ENCODE data around the gene NTRK3. TPM values are rescaled to one million over a fixed set of nuclear protein-coding genes. Genes with fewer than 3 reads are reported as not detected.

NTRK3 gene
- total and polyA plus RNA-seq, 2 of the 8 experiments (the other 6 are each of a cell fraction or from before 2014, with no cell fraction given): 4.5 to 6.8 TPM

- H3K4ac ChIP-seq (replicated peaks; ENCODE audit: insufficient read length, low read depth, low read length): no peak overlapping the region
- no peak overlapping the region for H3K9ac ChIP-seq (replicated peaks in 1 of 4; ENCODE audit: extremely low read depth in 1 of 4, low read depth in 3 of 4, low read length in 3 of 4)
- FAIRE-seq (no peak), DNase-seq (ENCODE audit: low read depth in 1 of 2, low spot score in 2 of 2) (no peak)
- no peak overlapping the region for H3K23ac ChIP-seq (ENCODE audit: insufficient read length)
- H2AK5ac ChIP-seq (ENCODE audit: low read depth, low read length): no peak overlapping the region
- ChIA-PET POLR2A (ENCODE audit: partially characterized antibody) (no interaction called here), CTCF (ENCODE audit: partially characterized antibody) (interaction anchor here (0.7 to 1.4 kb wide), 4 partner anchors 25 to 202 kb away, joined by 3 to 5 read pairs (median 3); no protein-coding TSS in a partner anchor)
- H3K23me2 ChIP-seq (ENCODE audit: low read depth, low read length): no peaks in the 10 kb centered on the region
- H3K4me2 ChIP-seq (ENCODE audit: insufficient read depth in 1 of 2, low read depth in 2 of 2, low read length in 2 of 2): no peak overlapping the region
- no peaks in the 10 kb centered on the region for H3K79me1 ChIP-seq (ENCODE audit: low read depth, low read length)
- H3K9me3 ChIP-seq (ENCODE audit: insufficient read depth in 2 of 2, low read depth in 1 of 2, low read length in 1 of 2): no peaks in the 10 kb centered on the region
- no peaks in the 10 kb centered on the region for H3K4me1 ChIP-seq (replicated peaks in 1 of 4; ENCODE audit: control insufficient read depth in 3 of 4, insufficient read depth in 4 of 4, low read length in 3 of 4)
- no peak overlapping the region for H4K5ac ChIP-seq (ENCODE audit: insufficient read length, low read depth, low read length)
- 90% methylated on average over 8 of the region's 10 CpGs; no CpG with 5 or more reads in 1 of the 2 experiments for WGBS, 2 experiments (ENCODE audit: extremely low coverage in 1 of 2, insufficient coverage in 1 of 2, insufficient read length in 1 of 2, insufficient replicate concordance in 2 of 2, low coverage in 1 of 2, low lambda C conversion rate in 2 of 2, missing lambda C conversion rate in 1 of 2)
- H3K56ac ChIP-seq (replicated peaks; ENCODE audit: insufficient read length, low read depth, low read length): no peak overlapping the region
- no peaks in the 10 kb centered on the region for H4K20me1 ChIP-seq (replicated peaks in 1 of 2; ENCODE audit: control insufficient read depth in 1 of 2, insufficient read depth in 2 of 2, low read length in 2 of 2)
- H2BK5ac ChIP-seq (ENCODE audit: low read depth, low read length): no peak overlapping the region
- no peak overlapping the region for H2BK120ac ChIP-seq (replicated peaks; ENCODE audit: low read depth, low read length)
- H2AFZ ChIP-seq (ENCODE audit: low read length): peak overlapping the region; percentile 47
- H3K36me3 ChIP-seq (ENCODE audit: control insufficient read depth in 2 of 4, insufficient read depth in 4 of 4, low read length in 3 of 4): no peaks in the 10 kb centered on the region
- H4K91ac ChIP-seq (replicated peaks; ENCODE audit: insufficient read length, low read length): no peak overlapping the region
- H2BK12ac ChIP-seq (ENCODE audit: low read depth, low read length): no peak overlapping the region
- H3K14ac ChIP-seq (ENCODE audit: insufficient read length): no peak overlapping the region
- no peak overlapping the region for H3K18ac ChIP-seq (ENCODE audit: extremely low read depth, low read length)
- no peak overlapping the region for H3K27ac ChIP-seq (ENCODE audit: low read depth, low read length)
- H3K4me3 ChIP-seq (ENCODE audit: extremely low read depth in 1 of 4, insufficient read depth in 2 of 4, low read depth in 3 of 4, low read length in 4 of 4): no peak overlapping the region
- no peaks in the 10 kb centered on the region for H3K27me3 ChIP-seq (replicated peaks in 1 of 4; ENCODE audit: control insufficient read depth in 3 of 4, extremely low read depth in 1 of 4, insufficient read depth in 3 of 4, low read length in 3 of 4)
- H2BK15ac ChIP-seq (ENCODE audit: low read length): no peak overlapping the region
- no peak overlapping the region for H4K8ac ChIP-seq (ENCODE audit: extremely low read depth, insufficient read depth, low read length)
- H2BK20ac ChIP-seq (ENCODE audit: low read length): no peak overlapping the region
- no peaks in the 10 kb centered on the region for H3K79me2 ChIP-seq (ENCODE audit: control insufficient read depth in 1 of 2, insufficient read depth in 2 of 2, low read length in 2 of 2)
- TF ChIP-seq RAD21 (IDR thresholded peaks at IDR 0.05 in 1 of 2, conservative IDR thresholded peaks at IDR 0.05 in 1 of 2; ENCODE audit: low read depth in 2 of 2, low read length in 2 of 2): no peak
- no peak for TF ChIP-seq CTBP2 (IDR thresholded peaks at IDR 0.05; ENCODE audit: borderline replicate concordance, insufficient read depth, insufficient read length, low read length)
- no peak for TF ChIP-seq PHF8 (conservative IDR thresholded peaks at IDR 0.05; ENCODE audit: low read depth, low read length)
- TF ChIP-seq JUN (IDR thresholded peaks at IDR 0.05; ENCODE audit: low read depth, low read length): no peak
- no peak for TF ChIP-seq SIN3A (conservative IDR thresholded peaks at IDR 0.05 in 1 of 2, IDR thresholded peaks at IDR 0.05 in 1 of 2; ENCODE audit: low read depth in 1 of 2, low read length in 2 of 2)
- TF ChIP-seq RXRA (IDR thresholded peaks at IDR 0.05; ENCODE audit: insufficient read depth, low read depth, low read length): no peak
- no peak for TF ChIP-seq EP300 (IDR thresholded peaks at IDR 0.05; ENCODE audit: borderline replicate concordance in 1 of 2, low read depth in 2 of 2, low read length in 2 of 2)
- TF ChIP-seq SUZ12 (IDR thresholded peaks at IDR 0.05; ENCODE audit: low read length): no peak
- no peak for TF ChIP-seq POU5F1 (IDR thresholded peaks at IDR 0.05; ENCODE audit: low read depth, low read length)
- no peak for TF ChIP-seq SIX5 (IDR thresholded peaks at IDR 0.05; ENCODE audit: low read depth, low read length)
- no peak for TF ChIP-seq KDM4A (IDR thresholded peaks at IDR 0.05; ENCODE audit: low read depth, low read length, severe bottlenecking)
Observed at GRCh38 chr15:87874896-87875711, 381.4 kb downstream of the NTRK3 start.
